ENCODE results near the gene COL15A1. TPM values are rescaled to one million over a fixed set of nuclear protein-coding genes. Genes with fewer than 3 reads are reported as not detected.

Gene COL15A1
- total and polyA plus RNA-seq, 2 of the 13 experiments (the other 11 are each of a cell fraction or from before 2014, with no cell fraction given), result not detected

GRCh38 chr9:98927724-98928123 is 16.0 kb upstream of the COL15A1 start (continued):
- TF ChIP-seq AFF4 (CRISPR knock-in tag; IDR thresholded peaks at IDR 0.05) (no peak), MED8 (CRISPR knock-in tag; IDR thresholded peaks at IDR 0.05; ENCODE audit: insufficient replicate concordance) (no peak), PREB (CRISPR knock-in tag; IDR thresholded peaks at IDR 0.05) (no peak), ZBTB34 (CRISPR knock-in tag; IDR thresholded peaks at IDR 0.05) (no peak)

- Histone ChIP-seq H3K4me1 (ENCODE audit: insufficient read depth, low read length) (peaks cover 12% of the 10 kb centered on the region; the same call in 1 of the 2 replicates), H3K27ac (ENCODE audit: extremely low read length, insufficient read depth, low read length) (no peak overlapping the region), H3K9ac (ENCODE audit: insufficient read depth, low read depth, low read length) (no peak overlapping the region), H3K9me3 (ENCODE audit: low read length) (no peaks in the 10 kb centered on the region), H2AFZ (ENCODE audit: low read length) (no peak overlapping the region), H4K20me1 (ENCODE audit: insufficient read depth, low read length) (no peaks in the 10 kb centered on the region), H3K36me3 (replicated peaks in 1 of 2; ENCODE audit: control insufficient read depth in 1 of 2, insufficient read depth in 2 of 2, low read length in 2 of 2) (no peaks in the 10 kb centered on the region), H3K4me2 (ENCODE audit: low read depth, low read length) (no peak overlapping the region), H3K27me3 (ENCODE audit: control insufficient read depth in 1 of 2, insufficient read depth in 2 of 2, low read length in 2 of 2) (peaks cover 4 to 14% of the 10 kb centered on the region in 2 experiments; a peak in 3 of 5 replicates), H3K4me3 (replicated peaks in 1 of 3; ENCODE audit: insufficient read depth in 1 of 3, low read depth in 2 of 3, low read length in 3 of 3) (no peak overlapping the region), H3K79me2 (ENCODE audit: insufficient read depth, low read length) (no peaks in the 10 kb centered on the region)
- DNase-seq (ENCODE audit: low spot score) (no peak), ATAC-seq (no peak), FAIRE-seq (no peak)
- TF ChIP-seq RARG (CRISPR knock-in tag; IDR thresholded peaks at IDR 0.05; ENCODE audit: low read depth) (no peak), ZNF614 (CRISPR knock-in tag; IDR thresholded peaks at IDR 0.05; ENCODE audit: borderline replicate concordance) (no peak), ZNF513 (CRISPR knock-in tag; conservative IDR thresholded peaks at IDR 0.05) (no peak), GMEB1 (CRISPR knock-in tag; IDR thresholded peaks at IDR 0.05; ENCODE audit: borderline replicate concordance) (no peak), SMARCC2 (IDR thresholded peaks at IDR 0.05) (no peak), REL (CRISPR knock-in tag; conservative IDR thresholded peaks at IDR 0.05) (no peak), ZNF75D (CRISPR knock-in tag; IDR thresholded peaks at IDR 0.05; ENCODE audit: borderline replicate concordance) (no peak)
- no TSS peak for BruUV-seq (replicated peaks)
- ChIA-PET POLR2A (no interaction called here), CTCF (ENCODE audit: low intra/inter-chr PET ratio, low total read pairs) (no interaction called here)
- in situ Hi-C loops (cut with HindIII; ENCODE audit: extremely low pct_ligation_motif_present, low pct_unique_long_range_greater_than_20kb) (no loop called here), intact Hi-C loops (cut with micrococcal nuclease; ENCODE audit: unreplicated experiment) (no loop called here)
- WGBS (ENCODE audit: low lambda C conversion rate), result 0% methylated on average over 2 of the region's 2 CpGs
These were observed 14.6 kb upstream of the COL15A1 start for GRCh38 chr9:98929071-98929470.
